ENCODE measurements around the gene USP5.

GRCh38 chr12:6905414-6906040, 53.6 kb downstream of the USP5 start:
- TF ChIP-seq POLR2AphosphoS5 (IDR thresholded peaks at IDR 0.05; ENCODE audit: insufficient read depth in 1 of 2, low read depth in 1 of 2) = no peak
- TF ChIP-seq, protein P1, sequence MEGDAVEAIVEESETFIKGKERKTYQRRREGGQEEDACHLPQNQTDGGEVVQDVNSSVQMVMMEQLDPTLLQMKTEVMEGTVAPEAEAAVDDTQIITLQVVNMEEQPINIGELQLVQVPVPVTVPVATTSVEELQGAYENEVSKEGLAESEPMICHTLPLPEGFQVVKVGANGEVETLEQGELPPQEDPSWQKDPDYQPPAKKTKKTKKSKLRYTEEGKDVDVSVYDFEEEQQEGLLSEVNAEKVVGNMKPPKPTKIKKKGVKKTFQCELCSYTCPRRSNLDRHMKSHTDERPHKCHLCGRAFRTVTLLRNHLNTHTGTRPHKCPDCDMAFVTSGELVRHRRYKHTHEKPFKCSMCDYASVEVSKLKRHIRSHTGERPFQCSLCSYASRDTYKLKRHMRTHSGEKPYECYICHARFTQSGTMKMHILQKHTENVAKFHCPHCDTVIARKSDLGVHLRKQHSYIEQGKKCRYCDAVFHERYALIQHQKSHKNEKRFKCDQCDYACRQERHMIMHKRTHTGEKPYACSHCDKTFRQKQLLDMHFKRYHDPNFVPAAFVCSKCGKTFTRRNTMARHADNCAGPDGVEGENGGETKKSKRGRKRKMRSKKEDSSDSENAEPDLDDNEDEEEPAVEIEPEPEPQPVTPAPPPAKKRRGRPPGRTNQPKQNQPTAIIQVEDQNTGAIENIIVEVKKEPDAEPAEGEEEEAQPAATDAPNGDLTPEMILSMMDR (IDR thresholded peaks at IDR 0.05) = no peak
- TF ChIP-seq POLR2A (IDR thresholded peaks at IDR 0.05) = no peak

All from vagina (tissue), 2 donors.